ENCODE results near the gene MRM2.

MRM2 gene

DNA sequence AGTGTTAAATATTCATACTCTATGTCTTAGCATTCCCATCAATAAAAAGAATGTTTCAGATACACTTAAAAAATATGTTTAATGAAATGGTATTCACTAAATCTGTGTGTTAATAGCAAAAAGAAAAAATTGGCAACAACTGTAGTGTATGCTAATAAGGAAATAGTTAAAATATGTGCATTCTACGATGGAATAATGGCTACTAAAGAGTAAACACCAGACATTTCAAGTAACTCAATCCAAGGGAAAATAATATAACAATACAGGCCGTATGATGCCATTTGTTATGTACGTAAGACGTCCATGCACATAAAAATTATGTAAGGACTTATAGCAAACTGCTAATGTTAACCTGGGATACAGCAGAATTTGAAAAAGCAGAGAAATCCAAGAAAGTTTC lies 55.8 kb downstream of the MRM2 start:
- H3K4me1 ChIP-seq (ENCODE audit: low read depth, poor library complexity, severe bottlenecking), result no peaks in the 10 kb centered on the region
- H3K27me3 ChIP-seq (ENCODE audit: insufficient read depth, low read depth), result no peaks in the 10 kb centered on the region
- TF ChIP-seq, protein P1, sequence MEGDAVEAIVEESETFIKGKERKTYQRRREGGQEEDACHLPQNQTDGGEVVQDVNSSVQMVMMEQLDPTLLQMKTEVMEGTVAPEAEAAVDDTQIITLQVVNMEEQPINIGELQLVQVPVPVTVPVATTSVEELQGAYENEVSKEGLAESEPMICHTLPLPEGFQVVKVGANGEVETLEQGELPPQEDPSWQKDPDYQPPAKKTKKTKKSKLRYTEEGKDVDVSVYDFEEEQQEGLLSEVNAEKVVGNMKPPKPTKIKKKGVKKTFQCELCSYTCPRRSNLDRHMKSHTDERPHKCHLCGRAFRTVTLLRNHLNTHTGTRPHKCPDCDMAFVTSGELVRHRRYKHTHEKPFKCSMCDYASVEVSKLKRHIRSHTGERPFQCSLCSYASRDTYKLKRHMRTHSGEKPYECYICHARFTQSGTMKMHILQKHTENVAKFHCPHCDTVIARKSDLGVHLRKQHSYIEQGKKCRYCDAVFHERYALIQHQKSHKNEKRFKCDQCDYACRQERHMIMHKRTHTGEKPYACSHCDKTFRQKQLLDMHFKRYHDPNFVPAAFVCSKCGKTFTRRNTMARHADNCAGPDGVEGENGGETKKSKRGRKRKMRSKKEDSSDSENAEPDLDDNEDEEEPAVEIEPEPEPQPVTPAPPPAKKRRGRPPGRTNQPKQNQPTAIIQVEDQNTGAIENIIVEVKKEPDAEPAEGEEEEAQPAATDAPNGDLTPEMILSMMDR (conservative IDR thresholded peaks at IDR 0.05; ENCODE audit: low read depth, low read length), result no peak
- H3K36me3 ChIP-seq (ENCODE audit: insufficient read depth), result no peaks in the 10 kb centered on the region
- no peaks in the 10 kb centered on the region for H4K20me1 ChIP-seq (ENCODE audit: insufficient read depth)
- no peak overlapping the region for H3K4me3 ChIP-seq (IDR thresholded peaks at IDR 0.05; ENCODE audit: insufficient read depth, low read depth, low read length)
- no peak overlapping the region for H3K27ac ChIP-seq
- H3K79me2 ChIP-seq (ENCODE audit: insufficient read depth, low read depth), result no peaks in the 10 kb centered on the region
- H3K9ac ChIP-seq, result no peak overlapping the region
- no peak overlapping the region for H3K4me2 ChIP-seq
- no peak overlapping the region for H2AFZ ChIP-seq (ENCODE audit: low read depth)

GRCh38 chr7:2185715-2186114 lies 56.3 kb downstream of the MRM2 start:
- Histone ChIP-seq H2AFZ (ENCODE audit: low read depth) (no peak overlapping the region), H3K4me3 (IDR thresholded peaks at IDR 0.05; ENCODE audit: insufficient read depth, low read depth, low read length) (no peak overlapping the region), H3K79me2 (ENCODE audit: insufficient read depth, low read depth) (no peaks in the 10 kb centered on the region), H3K9ac (no peak overlapping the region), H3K36me3 (ENCODE audit: insufficient read depth) (no peaks in the 10 kb centered on the region), H3K4me1 (ENCODE audit: low read depth, poor library complexity, severe bottlenecking) (no peaks in the 10 kb centered on the region), H3K4me2 (no peak overlapping the region), H3K27ac (no peak overlapping the region), H4K20me1 (ENCODE audit: insufficient read depth) (no peaks in the 10 kb centered on the region), H3K27me3 (ENCODE audit: insufficient read depth, low read depth) (no peaks in the 10 kb centered on the region)
- TF ChIP-seq, protein P1 (conservative IDR thresholded peaks at IDR 0.05; ENCODE audit: low read depth, low read length), result no peak

All from KMS-11 (cell line).